OCI-LY3 (cell line): ENCODE data around the gene ELMO1.

Experiments
- H2AFZ ChIP-seq: fragments of 200-600, 300-600 bp; shearing (Covaris generic); 2 replicates; pipeline ENCODE4 v1.6.0; 2014; ENCODE audit warnings: antibody characterized with exemption, low read depth, low read length
- H3K27ac ChIP-seq: fragments of 200-600, 300-600 bp; sonication (generic); 2 replicates; pipeline ENCODE4 v1.5.1; 2014; ENCODE audit warnings: mild to moderate bottlenecking, low read length, moderate library complexity, mixed read lengths
- H3K27me3 ChIP-seq: fragments of 200-600, 300-600 bp; sonication (generic); 2 replicates; pipeline ENCODE4 v1.6.1; 2014; ENCODE audit warnings: low read depth, low read length, mixed read lengths
- H3K36me3 ChIP-seq: fragments of 200-600, 300-600 bp; sonication (generic); replicated peaks from 2 replicates; pipeline ENCODE3; 2014; ENCODE audit warnings: low read depth, low read length, mixed read lengths
- H3K4me1 ChIP-seq: fragments of 300-600, 200-600 bp; sonication (generic); 2 replicates; pipeline ENCODE4 v1.6.1; 2014; ENCODE audit warnings: low read length, mixed read lengths
- H3K4me2 ChIP-seq: fragments of 200-600, 300-600 bp; sonication (generic); 2 replicates; pipeline ENCODE4 v1.6.1; 2014; ENCODE audit warnings: low read length, mixed read lengths
- H3K4me3 ChIP-seq: fragments of 300-600, 200-600 bp; sonication (generic); 2 replicates; pipeline ENCODE4 v1.5.1; 2014; ENCODE audit warnings: antibody characterized with exemption, mild to moderate bottlenecking, low read length, moderate library complexity
- H3K79me2 ChIP-seq: fragments of 300-600, 200-600 bp; shearing (Covaris generic); 2 replicates; pipeline ENCODE4 v1.6.1; 2014; ENCODE audit warnings: mild to moderate bottlenecking, low read length, mixed read lengths
- H3K9ac ChIP-seq: fragments of 300-600, 200-600 bp; shearing (Covaris generic); 2 replicates; pipeline ENCODE4 v1.6.0; 2014; ENCODE audit warnings: mild to moderate bottlenecking, low read length, moderate library complexity
- H3K9me3 ChIP-seq: fragments of 200-600, 300-600 bp; shearing (Covaris generic); 2 replicates; pipeline ENCODE4 v1.6.1; 2014; ENCODE audit warnings: low read length, mixed read lengths; ENCODE audit not compliant: insufficient read depth
- H4K20me1 ChIP-seq: fragments of 200-600, 300-600 bp; sonication (generic); 2 replicates; pipeline ENCODE4 v1.6.1; 2016; ENCODE audit warnings: low read length, mixed read lengths; ENCODE audit not compliant: insufficient read depth
- EZH2phosphoT487 ChIP-seq: fragments of 200-600 bp; shearing (Covaris generic); IDR thresholded peaks from 2 replicates; pipeline ENCODE4 v1.6.1; 2018; ENCODE audit warnings: antibody characterized with exemption, mixed run types, low read depth
- TF ChIP-seq, protein P1 (sequence below): fragments of 200-600, 300-600 bp; sonication (generic); IDR thresholded peaks from 2 replicates; pipeline ENCODE4 v1.5.1; 2014; ENCODE audit warnings: antibody characterized with exemption, low read length, low read depth

ELMO1 gene

DNA sequence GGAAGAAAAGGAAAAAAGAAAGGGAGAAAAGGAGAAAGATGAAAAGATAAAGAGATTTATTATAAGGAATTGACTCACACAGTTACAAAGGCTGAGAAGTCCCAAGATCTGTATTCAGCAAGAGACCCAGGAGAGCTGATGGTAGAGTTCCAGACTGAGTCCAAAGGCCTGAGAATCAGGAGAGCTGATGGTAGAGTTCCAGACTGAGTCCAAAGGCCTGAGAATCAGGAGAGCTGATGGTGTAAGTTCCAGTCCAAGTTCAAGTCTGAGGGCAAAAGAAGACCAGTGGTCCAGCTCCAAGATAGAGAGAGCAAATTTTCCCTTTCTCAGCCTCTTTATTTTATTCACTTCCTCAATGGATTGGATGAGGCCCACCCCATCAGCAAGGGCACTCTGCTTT lies 627.0 kb downstream of the ELMO1 start:
- Histone ChIP-seq H3K36me3 (no peaks in the 10 kb centered on the region), H3K27ac (no peak overlapping the region), H3K27me3 (peaks cover 32% of the 10 kb centered on the region), H3K79me2 (no peaks in the 10 kb centered on the region), H3K9ac (no peak overlapping the region), H3K4me1 (peaks cover 22% of the 10 kb centered on the region), H3K4me3 (no peak overlapping the region), H3K4me2 (no peak overlapping the region), H3K9me3 (no peaks in the 10 kb centered on the region), H2AFZ (no peak overlapping the region), H4K20me1 (peaks cover 11% of the 10 kb centered on the region; the same call in 1 of the 2 replicates)
- TF ChIP-seq, protein P1, sequence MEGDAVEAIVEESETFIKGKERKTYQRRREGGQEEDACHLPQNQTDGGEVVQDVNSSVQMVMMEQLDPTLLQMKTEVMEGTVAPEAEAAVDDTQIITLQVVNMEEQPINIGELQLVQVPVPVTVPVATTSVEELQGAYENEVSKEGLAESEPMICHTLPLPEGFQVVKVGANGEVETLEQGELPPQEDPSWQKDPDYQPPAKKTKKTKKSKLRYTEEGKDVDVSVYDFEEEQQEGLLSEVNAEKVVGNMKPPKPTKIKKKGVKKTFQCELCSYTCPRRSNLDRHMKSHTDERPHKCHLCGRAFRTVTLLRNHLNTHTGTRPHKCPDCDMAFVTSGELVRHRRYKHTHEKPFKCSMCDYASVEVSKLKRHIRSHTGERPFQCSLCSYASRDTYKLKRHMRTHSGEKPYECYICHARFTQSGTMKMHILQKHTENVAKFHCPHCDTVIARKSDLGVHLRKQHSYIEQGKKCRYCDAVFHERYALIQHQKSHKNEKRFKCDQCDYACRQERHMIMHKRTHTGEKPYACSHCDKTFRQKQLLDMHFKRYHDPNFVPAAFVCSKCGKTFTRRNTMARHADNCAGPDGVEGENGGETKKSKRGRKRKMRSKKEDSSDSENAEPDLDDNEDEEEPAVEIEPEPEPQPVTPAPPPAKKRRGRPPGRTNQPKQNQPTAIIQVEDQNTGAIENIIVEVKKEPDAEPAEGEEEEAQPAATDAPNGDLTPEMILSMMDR: no peak

DNA sequence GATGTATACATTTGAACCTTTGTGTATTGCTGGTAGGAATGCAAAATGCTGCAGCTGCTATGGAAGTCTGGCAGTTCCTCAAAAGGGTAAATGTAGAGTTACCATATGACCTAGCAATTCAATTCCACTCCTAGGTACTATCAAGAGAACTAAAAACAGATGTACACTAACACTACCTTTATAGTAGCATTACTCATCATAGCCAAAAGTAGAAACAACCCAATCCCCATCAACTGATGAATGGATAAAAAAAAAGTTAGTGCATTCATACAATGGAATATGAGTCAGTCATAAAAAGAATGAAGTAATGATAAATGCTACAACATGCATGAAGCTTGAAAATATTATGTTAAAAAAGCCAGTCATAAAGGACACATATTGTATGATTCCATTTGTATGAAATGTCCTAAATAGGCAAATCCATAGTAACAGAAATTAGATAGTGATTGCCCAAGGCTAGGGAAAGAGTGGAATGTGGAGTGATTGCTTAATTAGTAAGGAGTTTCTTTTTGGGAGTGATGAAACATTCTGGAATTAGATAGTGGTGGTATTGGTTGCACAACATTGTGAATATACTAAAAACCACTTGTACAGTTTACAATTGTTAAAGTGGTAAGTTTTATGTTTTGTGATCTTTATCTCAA lies 628.0 kb downstream of the ELMO1 start:
- Histone ChIP-seq H3K4me3 (no peak overlapping the region), H3K9me3 (no peaks in the 10 kb centered on the region)
- TF ChIP-seq, protein P1: no peak
- TF ChIP-seq EZH2phosphoT487: no peak

DNA sequence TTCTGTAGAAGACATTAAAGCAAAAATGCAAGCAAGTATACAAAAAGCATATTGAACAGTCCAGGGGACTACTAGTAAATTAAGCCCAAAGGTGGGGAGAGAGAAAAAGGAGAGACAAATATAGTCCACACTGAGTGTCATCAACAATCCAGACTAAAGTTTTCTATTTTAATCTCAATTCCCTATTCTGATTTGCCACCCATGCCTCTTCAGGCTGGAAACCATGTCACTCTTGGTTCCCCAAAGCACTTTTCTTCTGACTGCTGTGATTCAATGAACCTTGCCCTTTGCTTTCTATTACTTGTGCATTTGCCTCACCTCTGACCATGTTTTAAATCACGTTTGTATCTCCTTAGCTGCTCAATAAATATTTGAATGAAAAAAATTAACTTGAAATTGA lies 629.0 kb downstream of the ELMO1 start:
- no peak overlapping the region for H3K9ac ChIP-seq
- peaks cover 22% of the 10 kb centered on the region for H3K4me1 ChIP-seq
- 0 out of 2 replicates have a peak overlapping the region, but pooled peaks have one; percentile 39 for H3K4me3 ChIP-seq
- H3K36me3 ChIP-seq: no peaks in the 10 kb centered on the region
- no peaks in the 10 kb centered on the region for H3K9me3 ChIP-seq
- no peaks in the 10 kb centered on the region for H3K79me2 ChIP-seq
- peak overlapping the region; percentile 48 for H3K4me2 ChIP-seq
- H3K27ac ChIP-seq: no peak overlapping the region
- peaks cover 11% of the 10 kb centered on the region; the same call in 1 of the 2 replicates for H4K20me1 ChIP-seq
- TF ChIP-seq EZH2phosphoT487: no peak
- TF ChIP-seq, protein P1: no peak
- H2AFZ ChIP-seq: no peak overlapping the region
- H3K27me3 ChIP-seq: peaks cover 27% of the 10 kb centered on the region

More for the DNA sequence above, 628.0 kb downstream of the ELMO1 start:
- Histone ChIP-seq H3K9ac (no peak overlapping the region), H3K27me3 (peaks cover 34% of the 10 kb centered on the region), H3K79me2 (no peaks in the 10 kb centered on the region), H4K20me1 (peaks cover 11% of the 10 kb centered on the region; the same call in 1 of the 2 replicates), H3K27ac (no peak overlapping the region), H3K4me1 (peaks cover 22% of the 10 kb centered on the region), H3K4me2 (no peak overlapping the region), H3K36me3 (no peaks in the 10 kb centered on the region), H2AFZ (no peak overlapping the region)

DNA sequence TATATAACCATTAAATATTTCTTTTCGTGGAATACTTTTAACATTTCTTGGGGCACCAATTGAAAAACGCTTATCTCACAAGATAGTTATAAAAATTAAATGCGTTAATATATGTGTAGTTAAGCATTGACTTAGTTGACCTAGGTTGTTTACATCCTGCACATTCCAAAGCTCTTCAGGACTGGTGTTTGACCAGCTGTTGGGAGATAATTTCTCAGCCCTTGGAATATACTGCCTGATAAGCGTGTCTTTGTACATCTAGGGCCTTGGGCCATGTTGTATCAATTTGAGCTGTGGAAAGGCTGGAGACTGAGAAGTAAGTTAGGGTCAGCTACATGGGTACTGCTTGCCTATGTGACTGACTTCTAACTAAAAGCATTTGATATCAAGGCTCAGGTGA lies 634.4 kb downstream of the ELMO1 start:
- Histone ChIP-seq H3K27me3 (peaks cover 30% of the 10 kb centered on the region), H3K4me1 (peaks cover 7% of the 10 kb centered on the region), H3K27ac (no peak overlapping the region), H4K20me1 (peaks cover 7% of the 10 kb centered on the region; the same call in 1 of the 2 replicates), H3K9ac (no peak overlapping the region), H2AFZ (no peak overlapping the region), H3K36me3 (no peaks in the 10 kb centered on the region), H3K79me2 (no peaks in the 10 kb centered on the region), H3K9me3 (no peaks in the 10 kb centered on the region), H3K4me3 (no peak overlapping the region), H3K4me2 (no peak overlapping the region)
- TF ChIP-seq EZH2phosphoT487: no peak
- TF ChIP-seq, protein P1: no peak
